ENCODE measurements around the gene AMFR. TPM values are rescaled to one million over a fixed set of nuclear protein-coding genes. Genes with fewer than 3 reads are reported as not detected.

AMFR gene
- total and polyA plus RNA-seq, 10 of the 15 experiments (the other 5 are each of a cell fraction or from before 2014, with no cell fraction given): 8.2 to 67.6 (median 28.1) TPM

DNA sequence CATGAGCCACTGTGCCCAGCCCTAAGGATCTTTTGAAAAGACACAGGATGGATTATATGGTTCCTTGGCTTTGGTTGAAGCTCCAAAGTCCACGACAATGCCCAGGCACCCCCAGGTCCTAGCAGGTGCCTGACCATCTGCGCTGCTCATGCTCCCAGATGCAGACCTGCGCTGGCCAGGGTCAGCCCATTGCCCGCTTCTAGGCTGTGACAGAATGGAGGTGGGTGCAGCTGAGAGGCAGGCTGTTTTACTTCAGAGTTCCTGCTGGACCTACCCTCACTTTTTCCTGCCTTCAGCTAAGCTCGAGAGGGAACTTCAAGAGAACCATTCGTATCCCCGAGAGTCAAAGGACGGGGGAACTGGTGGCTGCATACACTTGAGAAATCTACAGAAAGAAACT is 60.5 kb downstream of the AMFR start:
- no peak overlapping the region for H2AFZ ChIP-seq (ENCODE audit: control insufficient read depth, low read depth, low read length)
- DNase-seq (ENCODE audit: low read depth, low spot score) (no peak), FAIRE-seq (no peak), ATAC-seq (no peak)
- H3K9ac ChIP-seq (ENCODE audit: control insufficient read depth, insufficient read depth, low read length): no peak overlapping the region
- SMC1A ChIA-PET (ENCODE audit: uncharacterized antibody, unreplicated experiment): no interaction called here
- no peak overlapping the region for H3K4me2 ChIP-seq (ENCODE audit: control insufficient read depth, insufficient read depth)
- no peaks in the 10 kb centered on the region for H3K9me3 ChIP-seq (replicated peaks; ENCODE audit: control insufficient read depth, insufficient read depth, low read length)
- no TSS peak for BruUV-seq (replicated peaks)
- no peaks in the 10 kb centered on the region for H4K20me1 ChIP-seq (ENCODE audit: control insufficient read depth, insufficient read depth)
- H3K27me3 ChIP-seq (replicated peaks in 1 of 2; ENCODE audit: control insufficient read depth in 2 of 2, insufficient read depth in 2 of 2, low read length in 1 of 2): no peaks in the 10 kb centered on the region
- in situ Hi-C loops (cut with MboI) (no loop called here), intact Hi-C loops (cut with micrococcal nuclease; ENCODE audit: unreplicated experiment) (no loop called here)
- POLR2A ChIA-PET: no interaction called here
- RAD21 ChIA-PET (ENCODE audit: unreplicated experiment): no interaction called here
- WGBS (ENCODE audit: insufficient coverage, insufficient replicate concordance, low lambda C conversion rate, missing lambda C conversion rate): 91% methylated on average over 8 of the region's 8 CpGs
- H3K4me1 ChIP-seq (ENCODE audit: control insufficient read depth, insufficient read depth, low read length): no peaks in the 10 kb centered on the region
- peaks cover 14 to 33% of the 10 kb centered on the region in 2 experiments for H3K36me3 ChIP-seq (ENCODE audit: control insufficient read depth in 2 of 2, insufficient read depth in 2 of 2, low read length in 1 of 2)
- no peak overlapping the region for H3K4me3 ChIP-seq
- no peak overlapping the region for H3K27ac ChIP-seq (ENCODE audit: control insufficient read depth, insufficient read depth)
- CTCF ChIA-PET: interaction anchor here (7.1 kb wide), 1 partner anchor 8 kb away, joined by 32 read pairs; no protein-coding TSS in a partner anchor
- no peaks in the 10 kb centered on the region for H3K79me2 ChIP-seq (ENCODE audit: control insufficient read depth, insufficient read depth, low read length)
- TF ChIP-seq FOS (IDR thresholded peaks at IDR 0.05; ENCODE audit: borderline replicate concordance, extremely low read depth, insufficient read length) (no peak), FOXK2 (IDR thresholded peaks at IDR 0.05) (no peak), POLR2AphosphoS2 (IDR thresholded peaks at IDR 0.05; ENCODE audit: low read depth, low read length) (no peak), SMC3 (IDR thresholded peaks at IDR 0.05; ENCODE audit: borderline replicate concordance, low read length) (no peak), NFXL1 (IDR thresholded peaks at IDR 0.05; ENCODE audit: borderline replicate concordance) (no peak), NFIC (IDR thresholded peaks at IDR 0.05; ENCODE audit: low read depth, low read length) (no peak), GABPA (IDR thresholded peaks at IDR 0.05; ENCODE audit: low read depth) (no peak), ZNF207 (IDR thresholded peaks at IDR 0.05; ENCODE audit: borderline replicate concordance) (no peak), MYC (IDR thresholded peaks at IDR 0.05; ENCODE audit: insufficient read depth, insufficient read length, insufficient replicate concordance, low read length, severe bottlenecking) (no peak), GATAD2B (conservative IDR thresholded peaks at IDR 0.05; ENCODE audit: low read depth) (no peak)
- TF ChIP-seq, protein P1, sequence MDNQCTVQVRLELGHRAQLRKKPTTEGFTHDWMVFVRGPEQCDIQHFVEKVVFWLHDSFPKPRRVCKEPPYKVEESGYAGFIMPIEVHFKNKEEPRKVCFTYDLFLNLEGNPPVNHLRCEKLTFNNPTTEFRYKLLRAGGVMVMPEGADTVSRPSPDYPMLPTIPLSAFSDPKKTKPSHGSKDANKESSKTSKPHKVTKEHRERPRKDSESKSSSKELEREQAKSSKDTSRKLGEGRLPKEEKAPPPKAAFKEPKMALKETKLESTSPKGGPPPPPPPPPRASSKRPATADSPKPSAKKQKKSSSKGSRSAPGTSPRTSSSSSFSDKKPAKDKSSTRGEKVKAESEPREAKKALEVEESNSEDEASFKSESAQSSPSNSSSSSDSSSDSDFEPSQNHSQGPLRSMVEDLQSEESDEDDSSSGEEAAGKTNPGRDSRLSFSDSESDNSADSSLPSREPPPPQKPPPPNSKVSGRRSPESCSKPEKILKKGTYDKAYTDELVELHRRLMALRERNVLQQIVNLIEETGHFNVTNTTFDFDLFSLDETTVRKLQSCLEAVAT (IDR thresholded peaks at IDR 0.05): no peak

Measured in GM12878 (cell line).